NT2/D1 (cell line): ENCODE results near the gene TLE6.

Source experiments
- SUZ12 ChIP-seq: IDR thresholded peaks from 2 replicates; pipeline ENCODE4 v1.6.1; 2011; ENCODE audit not compliant: insufficient read length, insufficient read depth; ENCODE audit errors: extremely low read depth
- YY1 ChIP-seq: IDR thresholded peaks from 2 replicates; pipeline ENCODE4 v1.6.1; 2011; ENCODE audit not compliant: insufficient read length, insufficient read depth
- ZNF274 ChIP-seq: IDR thresholded peaks from 2 replicates; pipeline ENCODE4 v1.6.1; 2011; ENCODE audit warnings: mild to moderate bottlenecking, low read depth, low read length

GRCh38 chr19:2944775-2945574, 32.4 kb upstream of the TLE6 start, which contains the start of gene ZNF77:
- no peak for TF ChIP-seq YY1
- no peak for TF ChIP-seq ZNF274
- no peak for TF ChIP-seq SUZ12
